ENCODE measurements around the gene CAMK2G. TPM values are rescaled to one million over a fixed set of nuclear protein-coding genes. Genes with fewer than 3 reads are reported as not detected.

CAMK2G gene
- polyA plus RNA-seq, 1 of the 3 experiments (the other 2 are of a cell fraction): 41.4 TPM

DNA sequence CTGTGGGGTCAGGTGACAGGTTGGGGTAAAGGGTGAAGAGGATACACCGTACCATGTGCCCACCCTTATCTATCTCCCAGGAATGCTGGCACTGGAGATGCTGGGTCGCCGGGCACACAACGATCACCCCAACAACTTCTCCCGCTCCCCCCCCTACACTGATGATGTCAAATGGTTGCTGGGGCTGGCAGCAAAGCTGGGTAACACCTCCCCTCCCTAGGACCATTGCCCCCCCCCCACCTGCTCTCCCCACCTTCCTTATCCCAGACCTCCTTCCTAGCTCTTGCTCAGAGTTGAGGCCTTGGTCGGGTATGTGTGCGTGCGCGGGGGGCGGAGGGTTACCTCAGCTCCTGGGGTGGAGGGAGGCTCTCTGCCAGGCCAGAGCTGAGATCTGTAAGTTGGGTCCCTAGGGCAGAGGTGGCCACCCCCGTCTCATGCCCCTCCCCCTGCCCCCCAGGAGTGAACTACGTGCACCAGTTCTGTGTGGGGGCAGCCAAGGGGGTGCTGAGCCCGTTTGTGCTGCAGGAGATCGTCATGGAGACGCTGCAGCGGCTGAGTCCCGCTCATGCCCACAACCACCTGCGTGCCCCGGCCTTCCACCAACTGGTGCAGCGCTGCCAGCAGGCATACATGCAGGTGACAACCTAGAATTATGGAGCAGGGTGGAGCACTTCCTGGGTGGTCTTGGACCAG, 73.6 kb downstream of the CAMK2G start:
- no peak overlapping the region for H3K9ac ChIP-seq
- H3K4me1 ChIP-seq (ENCODE audit: control insufficient read depth in 1 of 2, insufficient read depth in 2 of 2, low read depth in 1 of 2, low read length in 1 of 2): no peaks in the 10 kb centered on the region
- 89% methylated on average over 12 of the region's 20 CpGs for WGBS (ENCODE audit: low lambda C conversion rate)
- no peaks in the 10 kb centered on the region for H3K9me2 ChIP-seq
- CTCF ChIA-PET: interaction anchor here (0.9 kb wide), 1 partner anchor 79 kb away, joined by 3 read pairs; no protein-coding TSS in a partner anchor
- no peaks in the 10 kb centered on the region for H3K9me3 ChIP-seq
- no peak overlapping the region for H3K27ac ChIP-seq (ENCODE audit: low read depth in 2 of 2, low read length in 1 of 2)
- no peaks in the 10 kb centered on the region for H4K20me1 ChIP-seq (ENCODE audit: insufficient read depth)
- POLR2A ChIA-PET: interaction anchor here (0.7 to 2.6 kb wide), 4 partner anchors 10 to 28 kb away, joined by 3 to 13 read pairs (median 4); partner anchors contain the start of gene ZSWIM8
- TF ChIP-seq GABPA (IDR thresholded peaks at IDR 0.05; ENCODE audit: low read depth): no peak
- peaks cover 32 to 74% of the 10 kb centered on the region in 2 experiments for H3K36me3 ChIP-seq (replicated peaks in 1 of 2; ENCODE audit: control insufficient read depth in 1 of 2, insufficient read depth in 2 of 2, low read length in 1 of 2)
- H3K79me2 ChIP-seq (ENCODE audit: insufficient read depth): no peaks in the 10 kb centered on the region
- H3K4me3 ChIP-seq (ENCODE audit: low read depth in 2 of 2, low read length in 1 of 2): no peak overlapping the region
- DNase-seq: no peak
- H3F3A ChIP-seq (replicated peaks; ENCODE audit: insufficient read depth): peaks cover 28% of the 10 kb centered on the region
- no peak overlapping the region for H3K4me2 ChIP-seq
- no peaks in the 10 kb centered on the region for H3K27me3 ChIP-seq (ENCODE audit: insufficient read depth)
- H2AFZ ChIP-seq (ENCODE audit: low read depth): no peak overlapping the region

DNA sequence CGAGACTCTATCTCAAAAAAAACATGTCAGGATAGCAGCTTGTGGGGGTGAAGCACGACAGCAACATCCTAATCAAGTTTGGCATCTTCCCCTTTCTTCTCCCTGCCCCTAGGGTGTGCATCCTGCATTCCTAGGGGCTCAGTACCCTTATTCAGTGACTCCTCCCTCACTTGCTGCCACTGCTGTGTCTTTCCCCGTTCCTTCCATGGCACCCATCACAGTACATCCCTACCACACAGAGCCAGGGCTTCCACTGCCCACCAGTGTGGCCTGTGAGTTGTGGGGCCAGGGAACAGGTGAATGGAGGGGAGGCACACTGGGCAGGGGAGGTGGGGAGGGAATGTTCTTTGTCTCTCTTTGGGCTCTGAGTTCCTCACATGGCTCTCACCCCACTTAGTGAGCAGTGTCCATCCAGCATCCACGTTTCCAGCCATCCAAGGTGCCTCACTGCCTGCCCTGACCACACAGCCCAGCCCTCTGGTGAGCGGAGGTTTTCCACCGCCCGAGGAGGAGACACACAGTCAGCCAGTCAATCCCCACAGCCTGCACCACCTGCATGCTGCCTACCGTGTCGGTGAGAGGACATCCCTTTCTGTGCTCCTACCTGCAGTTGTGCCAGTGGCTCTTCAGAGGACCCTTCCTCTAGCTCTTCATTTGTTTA, 74.3 kb downstream of the CAMK2G start:
- ChIA-PET POLR2A (interaction anchor here (0.7 to 2.6 kb wide), 5 partner anchors 9 to 27 kb away, joined by 3 to 13 read pairs (median 4); partner anchors contain the start of gene ZSWIM8), CTCF (interaction anchor here (0.6 to 1.8 kb wide), 4 partner anchors 7 to 80 kb away, joined by 3 to 8 read pairs (median 3); partner anchors contain the start of gene ZSWIM8)
- H3K27ac ChIP-seq (ENCODE audit: low read depth in 2 of 2, low read length in 1 of 2): no peak overlapping the region
- DNase-seq: no peak
- no peaks in the 10 kb centered on the region for H3K27me3 ChIP-seq (ENCODE audit: insufficient read depth)
- no peaks in the 10 kb centered on the region for H3K4me1 ChIP-seq (ENCODE audit: control insufficient read depth in 1 of 2, insufficient read depth in 2 of 2, low read depth in 1 of 2, low read length in 1 of 2)
- no peaks in the 10 kb centered on the region for H3K79me2 ChIP-seq (ENCODE audit: insufficient read depth)
- H3F3A ChIP-seq (replicated peaks; ENCODE audit: insufficient read depth): peaks cover 28% of the 10 kb centered on the region
- no peak overlapping the region for H3K9ac ChIP-seq
- no peaks in the 10 kb centered on the region for H3K9me2 ChIP-seq
- H3K9me3 ChIP-seq: no peaks in the 10 kb centered on the region
- no peak overlapping the region for H3K4me3 ChIP-seq (ENCODE audit: low read depth in 2 of 2, low read length in 1 of 2)
- H4K20me1 ChIP-seq (ENCODE audit: insufficient read depth): no peaks in the 10 kb centered on the region
- peaks cover 33 to 76% of the 10 kb centered on the region in 2 experiments for H3K36me3 ChIP-seq (replicated peaks in 1 of 2; ENCODE audit: control insufficient read depth in 1 of 2, insufficient read depth in 2 of 2, low read length in 1 of 2)
- no peak overlapping the region for H3K4me2 ChIP-seq
- no peak overlapping the region for H2AFZ ChIP-seq (ENCODE audit: low read depth)
- TF ChIP-seq, protein P1, sequence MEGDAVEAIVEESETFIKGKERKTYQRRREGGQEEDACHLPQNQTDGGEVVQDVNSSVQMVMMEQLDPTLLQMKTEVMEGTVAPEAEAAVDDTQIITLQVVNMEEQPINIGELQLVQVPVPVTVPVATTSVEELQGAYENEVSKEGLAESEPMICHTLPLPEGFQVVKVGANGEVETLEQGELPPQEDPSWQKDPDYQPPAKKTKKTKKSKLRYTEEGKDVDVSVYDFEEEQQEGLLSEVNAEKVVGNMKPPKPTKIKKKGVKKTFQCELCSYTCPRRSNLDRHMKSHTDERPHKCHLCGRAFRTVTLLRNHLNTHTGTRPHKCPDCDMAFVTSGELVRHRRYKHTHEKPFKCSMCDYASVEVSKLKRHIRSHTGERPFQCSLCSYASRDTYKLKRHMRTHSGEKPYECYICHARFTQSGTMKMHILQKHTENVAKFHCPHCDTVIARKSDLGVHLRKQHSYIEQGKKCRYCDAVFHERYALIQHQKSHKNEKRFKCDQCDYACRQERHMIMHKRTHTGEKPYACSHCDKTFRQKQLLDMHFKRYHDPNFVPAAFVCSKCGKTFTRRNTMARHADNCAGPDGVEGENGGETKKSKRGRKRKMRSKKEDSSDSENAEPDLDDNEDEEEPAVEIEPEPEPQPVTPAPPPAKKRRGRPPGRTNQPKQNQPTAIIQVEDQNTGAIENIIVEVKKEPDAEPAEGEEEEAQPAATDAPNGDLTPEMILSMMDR (IDR thresholded peaks at IDR 0.05): no peak
- TF ChIP-seq, protein P2, sequence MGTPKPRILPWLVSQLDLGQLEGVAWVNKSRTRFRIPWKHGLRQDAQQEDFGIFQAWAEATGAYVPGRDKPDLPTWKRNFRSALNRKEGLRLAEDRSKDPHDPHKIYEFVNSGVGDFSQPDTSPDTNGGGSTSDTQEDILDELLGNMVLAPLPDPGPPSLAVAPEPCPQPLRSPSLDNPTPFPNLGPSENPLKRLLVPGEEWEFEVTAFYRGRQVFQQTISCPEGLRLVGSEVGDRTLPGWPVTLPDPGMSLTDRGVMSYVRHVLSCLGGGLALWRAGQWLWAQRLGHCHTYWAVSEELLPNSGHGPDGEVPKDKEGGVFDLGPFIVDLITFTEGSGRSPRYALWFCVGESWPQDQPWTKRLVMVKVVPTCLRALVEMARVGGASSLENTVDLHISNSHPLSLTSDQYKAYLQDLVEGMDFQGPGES (IDR thresholded peaks at IDR 0.05; ENCODE audit: low read depth, low read length): no peak
- no peak for TF ChIP-seq MXI1 (IDR thresholded peaks at IDR 0.05; ENCODE audit: low read depth, low read length)
- no peak for TF ChIP-seq ELF1 (IDR thresholded peaks at IDR 0.05)
- TF ChIP-seq POLR2AphosphoS5 (IDR thresholded peaks at IDR 0.05; ENCODE audit: low read depth, low read length): 0 out of 2 replicates have a peak, but pooled peaks have one; percentile 4
- 90% methylated on average over 9 of the region's 9 CpGs for WGBS (ENCODE audit: low lambda C conversion rate)
